GM19455 (cell line): ENCODE results near the gene PARD3.

ENCODE experiments used
- ATAC-seq: cut with Tn5 transposase; IDR thresholded peaks from one replicate; pipeline ENCODE4 v1.9.1; 2021; ENCODE audit not compliant: unreplicated experiment

Gene PARD3

GRCh38 chr10:34825414-34825813 lies 10.3 kb upstream of the PARD3 start:
- no peak for ATAC-seq

- ATAC-seq: no peak
Measured at GRCh38 chr10:34824870-34825269, 9.8 kb upstream of the PARD3 start.

- ATAC-seq: no peak
Measured at GRCh38 chr10:34821587-34822585, 6.8 kb upstream of the PARD3 start.

GRCh38 chr10:34817586-34817985 lies 2.5 kb upstream of the PARD3 start:
- no peak for ATAC-seq

- no peak for ATAC-seq
Measured at GRCh38 chr10:34817054-34817453, 2.0 kb upstream of the PARD3 start.

GRCh38 chr10:34816501-34817002 lies 1.5 kb upstream of the PARD3 start:
- ATAC-seq: no peak

- ATAC-seq: no peak
Measured at GRCh38 chr10:34816085-34816496, 995 bp upstream of the PARD3 start.

GRCh38 chr10:34814913-34815184 lies 247 bp downstream of the PARD3 start:
- no peak for ATAC-seq

- ATAC-seq: no peak
Measured at GRCh38 chr10:34814223-34814912, 728 bp downstream of the PARD3 start.

GRCh38 chr10:34813626-34814222 lies 1.4 kb downstream of the PARD3 start:
- no peak for ATAC-seq

- ATAC-seq: no peak
Measured at GRCh38 chr10:34812771-34813170, 2.3 kb downstream of the PARD3 start.

GRCh38 chr10:34811968-34812514 lies 3.1 kb downstream of the PARD3 start:
- ATAC-seq: no peak

GRCh38 chr10:34811126-34811967 lies 3.7 kb downstream of the PARD3 start:
- ATAC-seq: no peak

GRCh38 chr10:34809796-34810195 lies 5.3 kb downstream of the PARD3 start:
- no peak for ATAC-seq

GRCh38 chr10:34808801-34809745 lies 6.0 kb downstream of the PARD3 start:
- no peak for ATAC-seq

GRCh38 chr10:34808336-34808735 lies 6.8 kb downstream of the PARD3 start:
- no peak for ATAC-seq

GRCh38 chr10:34804306-34804705 lies 10.8 kb downstream of the PARD3 start:
- ATAC-seq: no peak

- ATAC-seq: no peak
Measured at GRCh38 chr10:34802692-34803091, 12.4 kb downstream of the PARD3 start.

GRCh38 chr10:34801097-34801733 lies 13.9 kb downstream of the PARD3 start:
- no peak for ATAC-seq
